Activated CD8-positive, alpha-beta T cell treated with anti-CD3 and anti-CD28 coated beads, Interleukin-2, amount 10 ng/mL, durations not matched to agents 7 days and 5 days (primary cell): ENCODE measurements around the gene VTI1A. TPM values are rescaled to one million over a fixed set of nuclear protein-coding genes. Genes with fewer than 3 reads are reported as not detected.

ENCODE experiments used
- ATAC-seq: fragments of 150-1000 bp; cut with Tn5 transposase; one replicate; pipeline ENCODE4 v1.10.0; 2021; ENCODE audit warnings: moderate library complexity
- CTCF ChIA-PET: fragments of 350-600 bp; sonication (Branson Sonifier 250); formaldehyde crosslinking; loops from one replicate; lab custom pipeline; 2021; ENCODE audit warnings: antibody characterized with exemption; lab: Charles Lee
- POLR2A ChIA-PET: fragments of 350-600 bp; sonication (Branson Sonifier 250); formaldehyde crosslinking; loops from one replicate; lab custom pipeline; 2021; ENCODE audit warnings: antibody characterized with exemption; lab: Charles Lee
- DNase-seq: peaks from one replicate; pipeline ENCODE4 v3.0.0-alpha.2; 2020
- H3K27ac Mint-ChIP-seq: one replicate; pipeline ENCODE4 v1.8.0; 2021; ENCODE audit warnings: mild to moderate bottlenecking, mixed read lengths
- H3K27me3 Mint-ChIP-seq: one replicate; pipeline ENCODE4 v1.8.0; 2021; ENCODE audit warnings: low read depth, mixed read lengths
- H3K36me3 Mint-ChIP-seq: one replicate; pipeline ENCODE4 v1.8.0; 2021; ENCODE audit warnings: low read depth, mixed read lengths
- H3K4me1 Mint-ChIP-seq: one replicate; pipeline ENCODE4 v1.8.0; 2021; ENCODE audit warnings: low read depth, mixed read lengths
- H3K4me3 Mint-ChIP-seq: one replicate; pipeline ENCODE4 v1.8.0; 2021; ENCODE audit warnings: mild to moderate bottlenecking, mixed read lengths
- H3K9me3 Mint-ChIP-seq: one replicate; pipeline ENCODE4 v1.8.0; 2022; ENCODE audit warnings: mixed read lengths; ENCODE audit not compliant: insufficient read depth
- total RNA-seq, 2 experiments: library from RNA; stranded (reverse); gene quantifications; one replicate each; pipeline ENCODE4 v1.2.3, GENCODE V29; 2021

VTI1A gene
- total RNA-seq, 2 experiments from 2014 or later: 40.2 to 43.7 TPM

DNA sequence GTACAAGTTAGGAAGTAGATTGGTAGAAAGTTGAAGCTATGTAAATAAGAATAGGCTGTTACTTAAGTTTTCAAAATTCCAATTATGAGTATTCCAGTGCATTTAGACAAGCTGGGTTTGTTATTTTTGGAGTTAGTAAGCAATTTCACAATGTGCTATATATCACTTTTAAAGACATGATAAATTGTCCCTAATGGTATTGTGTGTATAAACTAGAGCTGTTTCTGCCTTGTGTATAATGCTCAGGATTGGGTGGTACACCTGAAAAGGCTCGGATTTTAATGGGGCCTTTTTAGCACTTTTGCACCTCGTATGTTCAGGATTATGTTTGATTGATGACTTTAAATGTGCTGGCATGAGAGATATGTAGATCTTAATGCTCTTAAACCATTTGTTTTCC lies 175.8 kb downstream of the VTI1A start:
- ATAC-seq (no peak), DNase-seq (no peak)
- Mint-ChIP-seq H3K4me1 (no peaks in the 10 kb centered on the region), H3K4me3 (no peak overlapping the region), H3K27ac (no peak overlapping the region), H3K36me3 (no peaks in the 10 kb centered on the region), H3K9me3 (no peaks in the 10 kb centered on the region), H3K27me3 (no peaks in the 10 kb centered on the region)
- CTCF ChIA-PET: no interaction called here
- POLR2A ChIA-PET: no interaction called here

DNA sequence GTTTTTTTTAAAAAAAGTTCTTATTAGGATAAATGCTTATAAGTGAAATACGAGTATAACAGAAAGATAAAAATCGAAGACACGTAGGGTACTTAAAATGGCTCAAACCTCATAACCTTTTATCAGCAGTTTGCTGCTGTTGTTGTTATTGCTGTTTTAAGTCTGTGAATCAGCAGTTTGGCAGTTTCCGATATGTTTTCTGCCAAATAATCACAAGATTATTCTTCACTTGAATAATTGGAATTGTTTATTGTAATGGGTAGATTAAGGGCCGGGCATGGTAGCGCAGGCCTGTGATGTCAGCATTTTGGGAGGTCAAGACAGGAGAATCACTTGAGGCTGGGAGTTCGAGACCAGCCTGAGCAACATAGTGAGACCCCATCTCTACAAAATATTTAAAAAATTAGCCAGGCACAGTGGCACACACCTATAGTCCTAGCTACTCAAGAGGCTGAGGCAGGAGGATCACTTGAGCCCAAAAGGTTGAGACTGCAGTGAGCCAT lies 177.6 kb downstream of the VTI1A start:
- H3K4me3 Mint-ChIP-seq: no peak overlapping the region
- CTCF ChIA-PET: no interaction called here
- POLR2A ChIA-PET: no interaction called here
- DNase-seq (no peak), ATAC-seq (no peak)
- H3K36me3 Mint-ChIP-seq: no peaks in the 10 kb centered on the region
- no peaks in the 10 kb centered on the region for H3K27me3 Mint-ChIP-seq
- no peaks in the 10 kb centered on the region for H3K9me3 Mint-ChIP-seq
- H3K4me1 Mint-ChIP-seq: no peaks in the 10 kb centered on the region
- H3K27ac Mint-ChIP-seq: no peak overlapping the region

- no peaks in the 10 kb centered on the region for H3K9me3 Mint-ChIP-seq
- CTCF ChIA-PET: no interaction called here
- H3K36me3 Mint-ChIP-seq: no peaks in the 10 kb centered on the region
- H3K27me3 Mint-ChIP-seq: no peaks in the 10 kb centered on the region
- POLR2A ChIA-PET: no interaction called here
- H3K27ac Mint-ChIP-seq: no peak overlapping the region
- no peaks in the 10 kb centered on the region for H3K4me1 Mint-ChIP-seq
- no peak for ATAC-seq
- no peak for DNase-seq
- H3K4me3 Mint-ChIP-seq: no peak overlapping the region
These were observed 182.1 kb downstream of the VTI1A start for GRCh38 chr10:112628951-112629609.

DNA sequence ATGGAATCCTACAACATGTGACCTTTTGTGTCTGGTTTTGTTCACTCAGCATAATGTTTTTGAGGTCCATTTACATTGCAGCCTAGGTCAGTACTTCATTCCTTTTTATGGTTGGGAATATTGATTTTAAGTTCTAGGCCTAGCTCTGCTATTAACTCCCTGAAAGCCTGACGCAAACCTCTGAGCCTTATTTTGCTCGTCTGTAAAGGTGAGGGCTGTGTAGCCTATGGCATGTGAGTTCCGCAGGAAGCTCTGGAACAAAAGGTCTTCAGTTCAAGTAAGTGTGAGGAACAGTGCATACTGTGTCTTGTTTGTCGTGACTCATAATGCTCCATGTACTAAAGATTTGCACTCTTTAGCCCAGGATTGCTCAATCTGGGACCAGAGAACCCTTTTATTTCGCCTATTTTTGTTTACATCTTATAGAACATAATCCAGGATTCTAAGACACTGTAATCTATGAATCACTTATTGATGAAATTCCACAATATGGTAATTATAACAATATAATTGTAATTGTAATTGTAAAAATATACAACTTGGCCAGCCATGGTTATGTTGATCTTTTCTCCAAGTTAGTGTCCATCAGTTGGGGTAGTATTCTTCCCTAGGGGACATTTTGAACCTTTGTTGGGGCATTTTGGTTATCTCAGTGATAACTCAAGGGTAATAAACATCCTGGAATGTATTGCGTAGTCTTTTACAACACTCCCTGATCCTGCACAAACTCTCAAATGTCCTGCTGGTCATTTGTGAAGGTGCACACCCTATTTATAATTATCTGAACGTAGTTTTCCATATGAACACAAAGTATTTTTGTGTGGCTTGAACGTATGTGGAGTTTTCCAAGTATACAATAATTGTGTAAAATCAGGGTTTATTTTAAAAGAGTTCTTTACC lies 184.7 kb downstream of the VTI1A start:
- H3K9me3 Mint-ChIP-seq: no peaks in the 10 kb centered on the region
- no peak overlapping the region for H3K4me3 Mint-ChIP-seq
- no peaks in the 10 kb centered on the region for H3K27me3 Mint-ChIP-seq
- DNase-seq: no peak
- H3K4me1 Mint-ChIP-seq: no peaks in the 10 kb centered on the region
- peaks cover 5% of the 10 kb centered on the region for H3K36me3 Mint-ChIP-seq
- H3K27ac Mint-ChIP-seq: no peak overlapping the region
- no peak for ATAC-seq
- ChIA-PET POLR2A (no interaction called here), CTCF (interaction anchor here (0.6 kb wide), 1 partner anchor 138 kb away, joined by 3 read pairs; no protein-coding TSS in a partner anchor)

GRCh38 chr10:112634096-112634830 lies 187.2 kb downstream of the VTI1A start:
- POLR2A ChIA-PET: no interaction called here
- ATAC-seq (no peak), DNase-seq (no peak)
- CTCF ChIA-PET: no interaction called here
- Mint-ChIP-seq H3K4me1 (no peaks in the 10 kb centered on the region), H3K27me3 (no peaks in the 10 kb centered on the region), H3K27ac (no peak overlapping the region), H3K36me3 (peaks cover 5% of the 10 kb centered on the region), H3K4me3 (no peak overlapping the region), H3K9me3 (no peaks in the 10 kb centered on the region)

GRCh38 chr10:112637901-112638300 lies 190.9 kb downstream of the VTI1A start:
- no peak for ATAC-seq
- CTCF ChIA-PET: interaction anchor here (0.7 to 1.1 kb wide), 2 partner anchors 19 to 83 kb away, joined by 3 read pairs; no protein-coding TSS in a partner anchor

DNA sequence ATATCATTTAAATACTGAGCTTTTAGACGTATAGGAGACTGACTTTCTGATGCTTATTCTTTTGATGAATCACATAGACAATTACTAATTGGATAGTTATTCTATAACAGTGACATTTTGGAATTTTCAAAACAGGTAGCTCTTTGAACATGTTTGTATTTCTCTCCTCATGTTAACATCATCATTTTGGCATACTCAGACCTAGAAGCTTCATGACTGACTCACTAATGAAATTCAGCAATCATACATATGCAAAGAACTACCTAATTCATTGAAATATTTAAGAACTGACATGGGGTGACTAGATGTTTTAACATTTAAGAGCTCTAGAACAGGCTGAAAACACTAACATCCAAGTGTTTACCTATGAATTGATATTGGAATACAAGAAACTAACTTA lies 192.3 kb downstream of the VTI1A start:
- POLR2A ChIA-PET: interaction anchor here (0.8 kb wide), 1 partner anchor 32 kb away, joined by 3 read pairs; no protein-coding TSS in a partner anchor
- H3K9me3 Mint-ChIP-seq: no peaks in the 10 kb centered on the region
- no peaks in the 10 kb centered on the region for H3K4me1 Mint-ChIP-seq
- no peak overlapping the region for H3K4me3 Mint-ChIP-seq
- no peak for DNase-seq
- H3K27me3 Mint-ChIP-seq: no peaks in the 10 kb centered on the region
- CTCF ChIA-PET: interaction anchor here (0.7 kb wide), 1 partner anchor 19 kb away, joined by 3 read pairs; no protein-coding TSS in a partner anchor
- no peak overlapping the region for H3K27ac Mint-ChIP-seq
- no peak for ATAC-seq
- H3K36me3 Mint-ChIP-seq: peaks cover 5% of the 10 kb centered on the region

More at GRCh38 chr10:112637901-112638300, 190.9 kb downstream of the VTI1A start:
- Mint-ChIP-seq H3K36me3 (peaks cover 5% of the 10 kb centered on the region), H3K9me3 (no peaks in the 10 kb centered on the region), H3K4me3 (no peak overlapping the region), H3K4me1 (no peaks in the 10 kb centered on the region), H3K27me3 (no peaks in the 10 kb centered on the region), H3K27ac (no peak overlapping the region)
- no peak for DNase-seq
- POLR2A ChIA-PET: no interaction called here

GRCh38 chr10:112640638-112641037 lies 193.6 kb downstream of the VTI1A start:
- ChIA-PET POLR2A (no interaction called here), CTCF (no interaction called here)

DNA sequence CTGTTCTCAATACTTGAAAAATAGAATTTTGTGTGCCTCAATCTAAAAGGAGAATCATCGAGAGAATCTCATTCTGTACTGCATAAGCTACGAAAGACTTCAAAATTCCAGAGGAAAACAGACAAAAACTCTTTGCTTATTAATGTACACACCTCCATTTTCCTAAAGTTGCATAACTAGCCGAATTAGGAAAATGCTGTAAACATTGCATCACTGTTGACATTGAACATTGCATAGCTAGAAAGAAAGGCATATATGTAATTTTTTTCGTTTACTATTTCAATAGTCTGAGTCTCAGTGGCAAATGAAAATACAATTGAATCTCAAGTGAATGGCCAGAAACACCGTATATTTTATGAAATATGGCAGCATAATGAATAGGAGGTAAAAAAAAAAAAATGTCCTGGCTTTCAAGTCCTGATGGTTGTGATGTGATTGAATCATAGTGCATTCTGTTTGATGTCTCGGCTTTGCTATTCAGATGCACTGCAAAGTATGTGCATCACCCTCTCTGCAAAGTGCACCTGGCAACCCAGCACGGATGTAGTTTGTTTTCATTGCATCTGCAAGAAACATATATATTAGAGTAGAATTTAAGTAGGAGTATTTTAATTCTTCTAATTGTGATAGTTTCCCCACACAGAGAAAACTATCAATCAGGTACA lies 196.7 kb downstream of the VTI1A start:
- no peaks in the 10 kb centered on the region for H3K27me3 Mint-ChIP-seq
- no peak overlapping the region for H3K4me3 Mint-ChIP-seq
- H3K27ac Mint-ChIP-seq: no peak overlapping the region
- ChIA-PET POLR2A (no interaction called here), CTCF (no interaction called here)
- ATAC-seq (no peak), DNase-seq (no peak)
- H3K9me3 Mint-ChIP-seq: no peaks in the 10 kb centered on the region
- H3K36me3 Mint-ChIP-seq: no peaks in the 10 kb centered on the region
- H3K4me1 Mint-ChIP-seq: no peaks in the 10 kb centered on the region

More at GRCh38 chr10:112640638-112641037, 193.6 kb downstream of the VTI1A start:
- DNase-seq (no peak), ATAC-seq (no peak)
- H3K9me3 Mint-ChIP-seq: no peaks in the 10 kb centered on the region
- H3K27ac Mint-ChIP-seq: no peak overlapping the region
- H3K4me3 Mint-ChIP-seq: no peak overlapping the region
- no peaks in the 10 kb centered on the region for H3K36me3 Mint-ChIP-seq
- H3K27me3 Mint-ChIP-seq: no peaks in the 10 kb centered on the region
- H3K4me1 Mint-ChIP-seq: no peaks in the 10 kb centered on the region

GRCh38 chr10:112644265-112644645 lies 197.2 kb downstream of the VTI1A start:
- H3K4me3 Mint-ChIP-seq: no peak overlapping the region
- no peaks in the 10 kb centered on the region for H3K9me3 Mint-ChIP-seq
- POLR2A ChIA-PET: no interaction called here
- no peak overlapping the region for H3K27ac Mint-ChIP-seq
- CTCF ChIA-PET: no interaction called here
- no peaks in the 10 kb centered on the region for H3K4me1 Mint-ChIP-seq
- DNase-seq (no peak), ATAC-seq (no peak)
- H3K27me3 Mint-ChIP-seq: no peaks in the 10 kb centered on the region
- H3K36me3 Mint-ChIP-seq: no peaks in the 10 kb centered on the region
